C4-2B (cell line): ENCODE results near the gene DDR1.

Experiments
- H3K27ac ChIP-seq: fragments of 450-650 bp; 2 replicates; pipeline ENCODE4 v1.5.1; 2017
- ZFX ChIP-seq: fragments of 450-650 bp; IDR thresholded peaks from 2 replicates; pipeline ENCODE4 v1.6.1; 2017
- TF ChIP-seq, protein P1 (sequence below): fragments of 450-650 bp; conservative IDR thresholded peaks from 2 replicates; pipeline ENCODE4 v1.5.1; 2017; ENCODE audit warnings: mild to moderate bottlenecking

The DDR1 gene

GRCh38 chr6:30880698-30881252 is 3.5 kb upstream of the DDR1 start:
- H3K27ac ChIP-seq: no peak overlapping the region
- TF ChIP-seq, protein P1, sequence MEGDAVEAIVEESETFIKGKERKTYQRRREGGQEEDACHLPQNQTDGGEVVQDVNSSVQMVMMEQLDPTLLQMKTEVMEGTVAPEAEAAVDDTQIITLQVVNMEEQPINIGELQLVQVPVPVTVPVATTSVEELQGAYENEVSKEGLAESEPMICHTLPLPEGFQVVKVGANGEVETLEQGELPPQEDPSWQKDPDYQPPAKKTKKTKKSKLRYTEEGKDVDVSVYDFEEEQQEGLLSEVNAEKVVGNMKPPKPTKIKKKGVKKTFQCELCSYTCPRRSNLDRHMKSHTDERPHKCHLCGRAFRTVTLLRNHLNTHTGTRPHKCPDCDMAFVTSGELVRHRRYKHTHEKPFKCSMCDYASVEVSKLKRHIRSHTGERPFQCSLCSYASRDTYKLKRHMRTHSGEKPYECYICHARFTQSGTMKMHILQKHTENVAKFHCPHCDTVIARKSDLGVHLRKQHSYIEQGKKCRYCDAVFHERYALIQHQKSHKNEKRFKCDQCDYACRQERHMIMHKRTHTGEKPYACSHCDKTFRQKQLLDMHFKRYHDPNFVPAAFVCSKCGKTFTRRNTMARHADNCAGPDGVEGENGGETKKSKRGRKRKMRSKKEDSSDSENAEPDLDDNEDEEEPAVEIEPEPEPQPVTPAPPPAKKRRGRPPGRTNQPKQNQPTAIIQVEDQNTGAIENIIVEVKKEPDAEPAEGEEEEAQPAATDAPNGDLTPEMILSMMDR: no peak
- TF ChIP-seq ZFX: no peak

DNA sequence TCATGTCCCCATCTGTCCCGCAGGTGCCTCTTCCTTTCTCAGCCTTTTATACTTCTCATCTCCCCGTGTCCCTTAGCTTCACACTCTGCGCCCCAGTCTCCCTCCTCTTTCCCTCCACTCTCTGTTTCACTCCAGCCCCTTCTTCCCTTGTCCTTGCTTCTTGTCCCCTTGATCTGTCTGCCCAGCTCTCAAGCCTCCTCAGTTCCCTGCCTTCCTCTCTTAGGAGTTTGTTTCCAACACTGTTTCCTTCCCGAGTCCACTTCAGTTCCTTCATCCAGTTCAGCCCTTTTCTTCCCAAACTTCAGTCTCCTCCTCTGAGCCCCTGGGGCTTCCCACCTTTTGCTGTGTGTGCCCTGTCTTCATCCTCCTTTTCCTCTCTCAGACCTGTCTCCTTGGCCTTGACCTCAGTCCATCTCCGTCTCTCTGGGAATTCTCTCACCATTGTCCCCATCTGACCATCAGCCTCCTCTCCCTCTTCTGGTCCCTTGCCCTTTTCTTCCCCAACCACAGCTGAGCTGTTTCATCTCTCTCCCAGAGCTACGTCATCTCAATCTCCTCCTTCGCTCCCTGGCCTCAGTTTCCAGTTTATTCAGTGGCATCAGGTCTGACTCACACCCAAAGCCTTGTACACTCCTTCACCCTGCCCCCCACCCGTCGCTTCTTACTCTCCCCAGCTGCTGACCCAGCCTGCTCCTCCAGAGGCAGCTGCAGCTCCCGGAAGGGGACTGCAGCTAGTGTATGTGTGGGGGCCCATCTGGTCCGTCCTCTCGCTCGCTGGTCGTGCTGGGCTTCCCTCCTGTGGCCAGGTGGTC is 2.7 kb upstream of the DDR1 start:
- TF ChIP-seq, protein P1: no peak
- no peak for TF ChIP-seq ZFX
- peak overlapping the region; percentile 94 for H3K27ac ChIP-seq

GRCh38 chr6:30882204-30882758 is 2.0 kb upstream of the DDR1 start:
- TF ChIP-seq ZFX: no peak
- TF ChIP-seq, protein P1: no peak
- peak overlapping the region; percentile 94 for H3K27ac ChIP-seq

DNA sequence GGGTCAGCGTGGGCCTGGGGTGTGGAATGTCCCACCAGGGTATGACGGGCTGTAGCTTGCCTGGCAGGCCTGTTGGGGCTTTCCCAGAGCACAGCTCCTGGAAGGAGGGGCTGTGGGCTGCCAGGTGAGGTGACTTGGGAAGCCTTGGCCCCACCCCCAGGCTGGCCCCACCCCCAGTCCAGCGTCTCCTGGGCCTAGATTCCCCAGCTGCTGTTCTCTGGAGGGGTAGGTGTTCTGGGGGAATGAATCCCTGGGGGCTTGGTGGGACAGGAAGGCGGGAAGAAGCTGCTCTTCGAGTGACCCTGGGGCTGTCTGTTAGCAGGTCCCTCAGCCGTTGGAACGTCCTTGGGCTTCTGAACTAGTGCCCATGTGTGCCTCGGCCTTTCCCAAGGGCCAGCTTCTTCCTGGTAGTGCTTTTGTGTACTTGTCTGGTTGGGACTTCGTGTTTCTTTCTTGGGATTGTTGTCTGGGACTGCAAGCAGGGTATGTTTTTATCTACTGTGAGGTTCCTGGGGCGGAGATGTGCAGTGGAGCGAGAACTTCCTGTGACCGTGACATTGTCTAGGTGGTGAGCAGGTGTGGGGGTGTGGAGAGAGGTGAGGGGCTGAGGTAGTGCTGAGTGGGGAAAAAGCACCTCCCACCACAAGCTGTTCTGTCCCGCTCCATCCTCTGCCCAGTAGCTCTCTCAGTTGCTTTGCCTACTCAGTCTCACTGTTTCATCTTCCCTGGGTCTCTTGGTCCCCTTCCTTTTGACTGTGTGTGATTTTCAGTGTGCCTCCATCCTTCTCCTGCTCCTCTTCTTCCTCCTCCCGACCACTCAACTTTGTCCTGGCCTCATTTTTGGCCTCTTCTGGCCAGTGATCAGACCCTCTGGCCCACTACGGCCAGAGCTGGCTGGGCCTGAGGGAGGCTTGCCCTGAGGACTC is 1.3 kb upstream of the DDR1 start:
- H3K27ac ChIP-seq: peak overlapping the region; percentile 94
- TF ChIP-seq, protein P1: no peak
- peak; percentile 55; the same call in 1 of the 2 replicates for TF ChIP-seq ZFX

GRCh38 chr6:30884521-30885480 is 482 bp downstream of the DDR1 start:
- H3K27ac ChIP-seq: peak overlapping the region; percentile 94
- TF ChIP-seq, protein P1: no peak
- TF ChIP-seq ZFX: no peak

GRCh38 chr6:30885481-30885998 is 1.2 kb downstream of the DDR1 start:
- peak overlapping the region; percentile 94 for H3K27ac ChIP-seq
- TF ChIP-seq, protein P1: no peak
- no peak for TF ChIP-seq ZFX
